ENCODE results near the gene PRR16.
"Not testable (repeated sequence)": the region's sequence is repeated elsewhere in the genome, so short reads cannot be mapped to it uniquely, and the experiment has no call there.

GRCh38 chr5:120458508-120458847, 5.6 kb upstream of the PRR16 start:
- not testable (repeated sequence) for TF ChIP-seq SUZ12 (IDR thresholded peaks at IDR 0.05); ZNF384 (IDR thresholded peaks at IDR 0.05); ARNT (IDR thresholded peaks at IDR 0.05); BHLHE40 (IDR thresholded peaks at IDR 0.05; ENCODE audit: borderline replicate concordance); SP1 (IDR thresholded peaks at IDR 0.05); FOXK2 (IDR thresholded peaks at IDR 0.05); FOXM1 (IDR thresholded peaks at IDR 0.05; ENCODE audit: borderline replicate concordance); NFRKB (IDR thresholded peaks at IDR 0.05)

Measured in HEK293T (cell line).